Left lung (tissue), 10 donors: ENCODE results near the gene FHL5. TPM values are rescaled to one million over a fixed set of nuclear protein-coding genes. Genes with fewer than 3 reads are reported as not detected.
A peak's percentile ranks its signal among the peaks of the same experiment; 100 is the strongest.
"Not testable (repeated sequence)": the region's sequence is repeated elsewhere in the genome, so short reads cannot be mapped to it uniquely, and the experiment has no call there.

Source experiments
- ATAC-seq: fragments of 200-7000 bp; cut with Tn5 transposase; one replicate; pipeline ENCODE4 v1.9.1; 2020; ENCODE audit warnings: moderate library complexity
- DNase-seq, 4 donors: peaks; one replicate each; pipeline ENCODE4 v3.0.0-alpha.2; 2013 to 2020
- H3K27ac ChIP-seq, 2 donors: fragments of 200-600 bp; sonication (generic) in 1 of 2; one replicate each; pipeline versions ENCODE4 v1.5.0 to v1.8.0; 2020 to 2021
- H3K27me3 ChIP-seq, 2 donors: fragments of 200-600 bp; sonication (generic) in 1 of 2; one replicate each; pipeline versions ENCODE4 v1.5.0 to v1.8.0; 2020 to 2021
- H3K36me3 ChIP-seq, 2 donors: fragments of 200-600 bp; sonication (generic) in 1 of 2; one replicate each; pipeline versions ENCODE4 v1.5.0 to v1.8.0; 2020 to 2021
- H3K4me1 ChIP-seq, 2 donors: fragments of 200-600 bp; one replicate each; pipeline ENCODE4 v1.8.0; 2021
- H3K4me3 ChIP-seq, 2 donors: fragments of 200-600 bp; sonication (generic) in 1 of 2; one replicate each; pipeline versions ENCODE4 v1.5.0 to v1.8.0; 2020 to 2021; ENCODE audit warnings: mild to moderate bottlenecking in 1 of 2
- H3K9me3 ChIP-seq, 2 donors: fragments of 200-600 bp; sonication (generic) in 1 of 2; one replicate each; pipeline versions ENCODE4 v1.5.0 to v1.8.0; 2020 to 2021
- intact Hi-C, 2 donors: fragments of 100-400 bp; cut with DNase I; formaldehyde crosslinking; loops; one replicate each; pipeline versions ENCODE4 v1.11.2 to v1.14.2; 2022
- polyA plus RNA-seq, 6 donors: library from polyadenylated mRNA; unstranded; fragments of 120-200 nt; gene quantifications; one replicate each; pipeline ENCODE4 v1.2.1, GENCODE V29; 2013; ENCODE audit not compliant: insufficient read length in 6 of 6
- total RNA-seq, 2 donors: library from RNA; stranded (reverse); fragmentation: NEBNext Ultra II Directional; extraction: Animal tissue kit (Norgen Biotek cat#: 25700); gene quantifications; one replicate each; pipeline ENCODE4 v1.2.1, GENCODE V29; 2021
- TF ChIP-seq, protein P1 (sequence below), 2 donors: fragments of 200-600 bp; sonication (generic) in 1 of 2; IDR thresholded peaks; one replicate each; pipeline versions ENCODE4 v1.5.0 to v1.8.0; 2021; ENCODE audit warnings: antibody characterized with exemption in 2 of 2
- donor health status: DM: no; HTN: yes; CAD: no.
- donor health status: DM: no; HTN: no; CAD: no.

FHL5 gene
- total and polyA plus RNA-seq, 8 donors = 2.4 to 15.1 (median 3.8) TPM

- intact Hi-C loops = loop anchor here in 1 of 2 donors (10.0 kb wide), 1 partner anchor 509 kb away; no protein-coding TSS in a partner anchor
- DNase-seq = no peak
- ATAC-seq = no peak
- H3K27me3 ChIP-seq = no peaks in the 10 kb centered on the region
- H3K4me3 ChIP-seq = no peak overlapping the region
- TF ChIP-seq, protein P1, sequence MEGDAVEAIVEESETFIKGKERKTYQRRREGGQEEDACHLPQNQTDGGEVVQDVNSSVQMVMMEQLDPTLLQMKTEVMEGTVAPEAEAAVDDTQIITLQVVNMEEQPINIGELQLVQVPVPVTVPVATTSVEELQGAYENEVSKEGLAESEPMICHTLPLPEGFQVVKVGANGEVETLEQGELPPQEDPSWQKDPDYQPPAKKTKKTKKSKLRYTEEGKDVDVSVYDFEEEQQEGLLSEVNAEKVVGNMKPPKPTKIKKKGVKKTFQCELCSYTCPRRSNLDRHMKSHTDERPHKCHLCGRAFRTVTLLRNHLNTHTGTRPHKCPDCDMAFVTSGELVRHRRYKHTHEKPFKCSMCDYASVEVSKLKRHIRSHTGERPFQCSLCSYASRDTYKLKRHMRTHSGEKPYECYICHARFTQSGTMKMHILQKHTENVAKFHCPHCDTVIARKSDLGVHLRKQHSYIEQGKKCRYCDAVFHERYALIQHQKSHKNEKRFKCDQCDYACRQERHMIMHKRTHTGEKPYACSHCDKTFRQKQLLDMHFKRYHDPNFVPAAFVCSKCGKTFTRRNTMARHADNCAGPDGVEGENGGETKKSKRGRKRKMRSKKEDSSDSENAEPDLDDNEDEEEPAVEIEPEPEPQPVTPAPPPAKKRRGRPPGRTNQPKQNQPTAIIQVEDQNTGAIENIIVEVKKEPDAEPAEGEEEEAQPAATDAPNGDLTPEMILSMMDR (IDR thresholded peaks at IDR 0.05) = no peak
- no peaks in the 10 kb centered on the region for H3K9me3 ChIP-seq
- H3K27ac ChIP-seq = no peak overlapping the region
- H3K4me1 ChIP-seq = no peaks in the 10 kb centered on the region
- H3K36me3 ChIP-seq = peaks cover 6 to 69% of the 10 kb centered on the region in 2 donors
Measured at GRCh38 chr6:96545882-96546281, 17.0 kb upstream of the FHL5 start.

DNA sequence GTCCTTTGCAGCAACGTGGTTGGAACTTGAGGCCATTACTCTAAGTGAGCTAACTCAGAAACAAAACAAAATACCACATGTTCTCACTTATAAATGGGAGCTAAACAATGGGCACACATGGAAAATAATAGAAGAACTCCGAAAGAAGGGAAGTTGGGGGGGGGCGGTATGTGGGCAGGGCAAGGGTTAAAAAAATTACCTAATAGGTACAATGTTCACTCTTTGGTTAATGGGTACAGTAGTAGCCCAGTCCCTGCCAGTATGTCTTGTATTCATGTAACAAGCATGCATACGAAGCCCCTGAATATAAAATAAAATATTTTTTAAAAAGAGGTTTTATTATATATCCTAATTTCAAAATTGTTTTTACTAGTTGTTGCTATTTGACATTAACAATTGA, 15.3 kb upstream of the FHL5 start:
- no peak for DNase-seq
- Histone ChIP-seq H3K4me3 (no peak overlapping the region), H3K4me1 (no peaks in the 10 kb centered on the region), H3K36me3 (peaks cover 6 to 75% of the 10 kb centered on the region in 2 donors), H3K27ac (no peak overlapping the region), H3K27me3 (no peaks in the 10 kb centered on the region), H3K9me3 (no peaks in the 10 kb centered on the region)
- TF ChIP-seq, protein P1 (IDR thresholded peaks at IDR 0.05) = no peak
- no peak for ATAC-seq
- intact Hi-C loops = loop anchor here in 1 of 2 donors (10.0 kb wide), 1 partner anchor 507 kb away; no protein-coding TSS in a partner anchor

GRCh38 chr6:96554558-96554957, 8.4 kb upstream of the FHL5 start:
- intact Hi-C loops = no loop called here
- Histone ChIP-seq H3K4me1 (no peaks in the 10 kb centered on the region), H3K4me3 (no peak overlapping the region), H3K36me3 (peaks cover 0 to 71% of the 10 kb centered on the region in 2 donors), H3K27me3 (no peaks in the 10 kb centered on the region), H3K9me3 (no peaks in the 10 kb centered on the region), H3K27ac (no peak overlapping the region)
- TF ChIP-seq, protein P1 (IDR thresholded peaks at IDR 0.05) = no peak
- DNase-seq (no peak), ATAC-seq (no peak)

GRCh38 chr6:96559740-96560139, 3.2 kb upstream of the FHL5 start:
- intact Hi-C loops = not testable (repeated sequence)

GRCh38 chr6:96563853-96564252, 925 bp downstream of the FHL5 start:
- DNase-seq (no peak), ATAC-seq (no peak)
- no peak overlapping the region for H3K27ac ChIP-seq
- no peaks in the 10 kb centered on the region for H3K4me1 ChIP-seq
- TF ChIP-seq, protein P1 (IDR thresholded peaks at IDR 0.05) = no peak
- H3K27me3 ChIP-seq = no peaks in the 10 kb centered on the region
- intact Hi-C loops = no loop called here
- no peaks in the 10 kb centered on the region for H3K9me3 ChIP-seq
- peak overlapping the region in 1 of 2 donors; percentile 8 for H3K4me3 ChIP-seq
- H3K36me3 ChIP-seq = no peaks in the 10 kb centered on the region

More at GRCh38 chr6:96559740-96560139, 3.2 kb upstream of the FHL5 start:
- H3K27ac ChIP-seq, H3K9me3 ChIP-seq, ATAC-seq, H3K4me3 ChIP-seq, DNase-seq, H3K4me1 ChIP-seq, H3K27me3 ChIP-seq: not testable (repeated sequence)
- peaks cover 0 to 21% of the 10 kb centered on the region in 2 donors for H3K36me3 ChIP-seq

DNA sequence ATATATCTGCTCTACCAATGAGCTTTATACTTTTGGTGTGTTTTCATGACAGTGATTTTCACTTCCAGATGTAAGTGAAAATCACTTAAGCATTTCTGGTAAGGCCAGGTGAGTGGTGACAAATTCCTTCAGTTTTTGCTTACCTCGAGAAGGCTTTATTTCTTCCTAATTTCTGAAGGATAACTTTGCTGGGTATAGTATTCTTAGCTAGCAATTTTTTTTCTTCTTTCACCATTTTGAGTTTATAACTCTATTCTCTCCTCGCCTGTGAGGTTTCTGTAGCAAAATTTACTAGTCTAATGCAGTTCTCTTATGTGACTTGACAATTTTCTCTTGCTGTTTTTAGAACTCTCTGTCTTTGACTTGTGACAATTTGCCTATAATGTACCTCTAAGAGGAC, 7.1 kb downstream of the FHL5 start:
- Histone ChIP-seq H3K36me3 (no peaks in the 10 kb centered on the region), H3K27me3 (no peaks in the 10 kb centered on the region), H3K27ac (no peak overlapping the region), H3K4me1 (no peaks in the 10 kb centered on the region), H3K9me3 (peaks cover 0 to 20% of the 10 kb centered on the region in 2 donors), H3K4me3 (no peak overlapping the region)
- ATAC-seq (no peak), DNase-seq (no peak)
- TF ChIP-seq, protein P1 (IDR thresholded peaks at IDR 0.05) = no peak
- intact Hi-C loops = no loop called here
